Glutamatergic neuron (in vitro differentiated cells): ENCODE measurements around the gene MCCD1. TPM values are rescaled to one million over a fixed set of nuclear protein-coding genes. Genes with fewer than 3 reads are reported as not detected.
"Not testable (repeated sequence)": the region's sequence is repeated elsewhere in the genome, so short reads cannot be mapped to it uniquely, and the experiment has no call there.

Source experiments
- DNase-seq: peaks from one replicate; pipeline ENCODE4 v3.0.0; 2022
- H3K27ac Mint-ChIP-seq: one replicate; pipeline ENCODE4 v1.8.0; 2020; ENCODE audit warnings: mild to moderate bottlenecking, mixed read lengths, inconsistent platforms; ENCODE audit not compliant: unreplicated experiment
- H3K27me3 Mint-ChIP-seq: one replicate; pipeline ENCODE4 v1.8.0; 2020; ENCODE audit warnings: mild to moderate bottlenecking, moderate library complexity, mixed read lengths, inconsistent platforms; ENCODE audit not compliant: unreplicated experiment
- H3K36me3 Mint-ChIP-seq: one replicate; pipeline ENCODE4 v1.8.0; 2020; ENCODE audit warnings: mild to moderate bottlenecking, mixed read lengths, inconsistent platforms; ENCODE audit not compliant: unreplicated experiment
- H3K4me1 Mint-ChIP-seq: one replicate; pipeline ENCODE4 v1.8.0; 2020; ENCODE audit warnings: mild to moderate bottlenecking, low read depth, mixed read lengths, inconsistent platforms; ENCODE audit not compliant: unreplicated experiment
- H3K4me3 Mint-ChIP-seq: one replicate; pipeline ENCODE4 v1.8.0; 2020; ENCODE audit warnings: mild to moderate bottlenecking, mixed read lengths, inconsistent platforms; ENCODE audit not compliant: unreplicated experiment
- H3K9me3 Mint-ChIP-seq: one replicate; pipeline ENCODE4 v1.8.0; 2020; ENCODE audit warnings: mild to moderate bottlenecking, moderate library complexity, mixed read lengths, inconsistent platforms; ENCODE audit not compliant: unreplicated experiment
- total RNA-seq: library from RNA; stranded (reverse); fragmentation: NEBNext Ultra II Directional; extraction: Animal tissue kit (Norgen Biotek cat#: 25700); gene quantifications from one replicate; pipeline ENCODE4 v1.2.1, GENCODE V29; 2021; ENCODE audit not compliant: unreplicated experiment
- TF ChIP-seq, protein P1 (sequence below): fragments of 200-600 bp; sonication (generic); IDR thresholded peaks from one replicate; pipeline ENCODE4 v1.5.0; 2021; ENCODE audit not compliant: partially characterized antibody, unreplicated experiment

MCCD1 gene
- total RNA-seq, 1 donor from 2014 or later, result not detected

DNA sequence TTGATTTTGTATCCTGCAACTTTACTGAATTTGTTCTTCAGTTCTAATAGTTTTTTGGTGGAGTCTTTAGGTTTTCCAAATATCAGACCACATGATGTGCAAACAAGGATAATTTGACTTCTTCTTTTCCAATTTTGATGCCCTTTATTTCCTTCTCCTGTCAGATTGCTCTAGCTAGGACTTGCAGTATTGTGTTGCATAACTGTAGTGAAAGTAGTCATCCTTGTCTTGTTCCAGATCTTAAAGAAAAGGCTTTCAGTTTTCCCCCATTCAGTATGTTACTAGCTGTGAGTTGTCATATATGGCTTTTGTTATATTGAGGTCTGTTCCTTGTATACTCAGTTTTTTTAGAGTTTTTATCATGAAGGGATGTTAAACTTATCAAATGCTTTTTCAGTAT lies 26.2 kb upstream of the MCCD1 start:
- H3K27me3 Mint-ChIP-seq, result peaks cover 5% of the 10 kb centered on the region
- peaks cover 2% of the 10 kb centered on the region for H3K4me1 Mint-ChIP-seq
- H3K36me3 Mint-ChIP-seq, result no peaks in the 10 kb centered on the region
- TF ChIP-seq, protein P1, sequence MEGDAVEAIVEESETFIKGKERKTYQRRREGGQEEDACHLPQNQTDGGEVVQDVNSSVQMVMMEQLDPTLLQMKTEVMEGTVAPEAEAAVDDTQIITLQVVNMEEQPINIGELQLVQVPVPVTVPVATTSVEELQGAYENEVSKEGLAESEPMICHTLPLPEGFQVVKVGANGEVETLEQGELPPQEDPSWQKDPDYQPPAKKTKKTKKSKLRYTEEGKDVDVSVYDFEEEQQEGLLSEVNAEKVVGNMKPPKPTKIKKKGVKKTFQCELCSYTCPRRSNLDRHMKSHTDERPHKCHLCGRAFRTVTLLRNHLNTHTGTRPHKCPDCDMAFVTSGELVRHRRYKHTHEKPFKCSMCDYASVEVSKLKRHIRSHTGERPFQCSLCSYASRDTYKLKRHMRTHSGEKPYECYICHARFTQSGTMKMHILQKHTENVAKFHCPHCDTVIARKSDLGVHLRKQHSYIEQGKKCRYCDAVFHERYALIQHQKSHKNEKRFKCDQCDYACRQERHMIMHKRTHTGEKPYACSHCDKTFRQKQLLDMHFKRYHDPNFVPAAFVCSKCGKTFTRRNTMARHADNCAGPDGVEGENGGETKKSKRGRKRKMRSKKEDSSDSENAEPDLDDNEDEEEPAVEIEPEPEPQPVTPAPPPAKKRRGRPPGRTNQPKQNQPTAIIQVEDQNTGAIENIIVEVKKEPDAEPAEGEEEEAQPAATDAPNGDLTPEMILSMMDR, result no peak
- no peak for DNase-seq
- peaks cover 2% of the 10 kb centered on the region for H3K9me3 Mint-ChIP-seq
- no peak overlapping the region for H3K27ac Mint-ChIP-seq
- H3K4me3 Mint-ChIP-seq, result no peak overlapping the region

DNA sequence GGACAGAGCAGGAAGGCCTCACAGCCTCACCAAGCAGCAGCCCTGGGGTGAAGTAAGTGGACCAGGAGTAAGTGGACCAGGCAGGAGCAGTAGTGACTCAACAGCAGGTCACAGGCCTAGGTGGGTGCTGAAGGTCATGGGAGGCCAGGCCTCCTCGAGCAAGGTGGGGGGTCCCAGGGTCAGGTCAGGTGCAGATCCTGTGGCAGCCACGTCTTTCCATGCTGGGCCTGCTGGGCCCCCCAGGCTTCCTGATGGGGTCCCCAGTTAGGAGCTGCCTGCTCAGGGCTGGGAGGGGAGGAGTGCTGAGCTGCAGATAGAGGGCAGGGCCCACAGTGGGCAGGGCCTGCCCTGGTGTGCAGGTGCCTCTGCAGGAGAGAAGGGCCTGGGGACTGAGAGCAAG lies 19.7 kb upstream of the MCCD1 start:
- not testable (repeated sequence) for H3K4me1 Mint-ChIP-seq, H3K9me3 Mint-ChIP-seq, H3K36me3 Mint-ChIP-seq, H3K4me3 Mint-ChIP-seq, H3K27me3 Mint-ChIP-seq, H3K27ac Mint-ChIP-seq, DNase-seq

DNA sequence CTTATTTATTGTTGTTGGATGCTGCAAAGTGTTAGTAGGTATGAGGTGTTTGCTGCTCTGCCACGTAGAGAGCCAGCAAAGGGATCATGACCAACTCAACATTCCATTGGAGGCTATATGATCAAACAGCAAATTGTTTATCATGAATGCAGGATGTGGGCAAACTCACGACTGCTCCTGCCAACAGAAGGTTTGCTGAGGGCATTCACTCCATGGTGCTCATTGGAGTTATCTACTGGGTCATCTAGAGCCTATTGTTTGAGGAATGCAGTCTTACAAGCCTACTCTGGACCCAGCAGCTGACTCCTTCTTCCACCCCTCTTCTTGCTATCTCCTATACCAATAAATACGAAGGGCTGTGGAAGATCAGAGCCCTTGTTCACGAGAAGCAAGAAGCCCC lies 18.8 kb upstream of the MCCD1 start:
- Mint-ChIP-seq H3K36me3 (no peaks in the 10 kb centered on the region), H3K27me3 (peaks cover 2% of the 10 kb centered on the region)

DNA sequence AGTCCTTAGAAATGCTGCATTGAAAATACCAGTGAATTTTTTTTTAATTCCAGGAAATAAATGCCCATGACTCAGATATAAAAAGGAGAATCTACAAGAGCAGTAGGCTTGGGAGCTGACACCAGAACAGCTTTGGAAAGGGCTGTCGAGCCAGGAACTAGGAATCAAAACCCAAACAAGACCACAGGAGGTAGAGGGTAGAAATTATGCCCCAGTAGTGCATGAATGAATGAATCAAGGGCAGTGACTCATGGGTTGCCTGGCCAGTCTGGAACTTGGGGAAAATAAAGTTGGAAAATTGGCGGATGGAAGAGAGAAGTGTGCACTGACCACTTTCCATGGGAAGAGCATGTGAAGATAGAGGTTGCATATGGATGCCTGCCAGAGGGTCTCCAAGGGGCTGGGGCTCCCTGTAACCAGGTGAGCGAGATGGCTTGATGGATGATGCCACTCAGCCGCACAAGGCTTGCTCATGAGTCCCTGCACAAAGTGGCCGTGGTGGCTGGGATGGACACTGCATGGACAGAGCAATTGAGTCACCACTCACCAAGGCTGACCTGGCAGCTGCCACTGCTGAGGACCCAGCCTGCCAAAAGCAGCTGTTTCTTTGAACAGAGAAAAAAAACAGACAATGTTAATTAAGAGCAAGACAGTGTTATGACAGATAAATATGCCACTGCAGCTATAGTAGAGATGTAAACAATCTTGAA lies 15.2 kb upstream of the MCCD1 start:
- Mint-ChIP-seq H3K27ac (no peak overlapping the region), H3K4me3 (no peak overlapping the region), H3K27me3 (peaks cover 2% of the 10 kb centered on the region), H3K4me1 (peaks cover 2% of the 10 kb centered on the region), H3K9me3 (peaks cover 2% of the 10 kb centered on the region), H3K36me3 (no peaks in the 10 kb centered on the region)
- no peak for DNase-seq
- TF ChIP-seq, protein P1, result no peak

More for the DNA sequence above, 18.8 kb upstream of the MCCD1 start:
- TF ChIP-seq, protein P1, result no peak
- H3K4me1 Mint-ChIP-seq, result peaks cover 2% of the 10 kb centered on the region
- no peak for DNase-seq
- H3K27ac Mint-ChIP-seq, result no peak overlapping the region
- no peak overlapping the region for H3K4me3 Mint-ChIP-seq
- peaks cover 2% of the 10 kb centered on the region for H3K9me3 Mint-ChIP-seq

DNA sequence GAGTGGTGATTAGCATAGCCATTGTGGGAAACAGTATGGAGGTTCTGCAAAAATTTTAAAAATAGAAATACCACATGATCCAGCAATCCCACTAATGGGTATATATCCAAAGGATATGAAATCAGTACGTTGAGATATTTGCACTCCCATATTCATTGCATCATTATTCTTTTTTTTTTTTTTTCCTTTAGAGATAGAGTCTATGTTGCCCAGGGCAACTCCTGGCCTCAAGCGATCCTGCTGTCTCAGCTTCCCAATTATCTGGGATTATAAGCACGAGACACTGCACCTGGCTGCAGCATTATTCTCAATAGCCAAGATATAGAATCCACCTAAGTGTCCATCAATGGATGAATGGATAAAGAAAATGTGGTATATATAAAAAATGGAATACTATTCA lies 6.9 kb upstream of the MCCD1 start:
- no peak for DNase-seq
- Mint-ChIP-seq H3K27ac (no peak overlapping the region), H3K4me1 (no peaks in the 10 kb centered on the region), H3K27me3 (no peaks in the 10 kb centered on the region), H3K9me3 (no peaks in the 10 kb centered on the region), H3K4me3 (no peak overlapping the region), H3K36me3 (no peaks in the 10 kb centered on the region)
- TF ChIP-seq, protein P1, result no peak
